Measurements from ENCODE around the gene GMDS. TPM values are rescaled to one million over a fixed set of nuclear protein-coding genes. Genes with fewer than 3 reads are reported as not detected.

GMDS gene
- total and polyA plus RNA-seq, 2 donors (not counting 3 experiments of a cell fraction or from before 2014, with no cell fraction given): 9.8 to 23.5 TPM

DNA sequence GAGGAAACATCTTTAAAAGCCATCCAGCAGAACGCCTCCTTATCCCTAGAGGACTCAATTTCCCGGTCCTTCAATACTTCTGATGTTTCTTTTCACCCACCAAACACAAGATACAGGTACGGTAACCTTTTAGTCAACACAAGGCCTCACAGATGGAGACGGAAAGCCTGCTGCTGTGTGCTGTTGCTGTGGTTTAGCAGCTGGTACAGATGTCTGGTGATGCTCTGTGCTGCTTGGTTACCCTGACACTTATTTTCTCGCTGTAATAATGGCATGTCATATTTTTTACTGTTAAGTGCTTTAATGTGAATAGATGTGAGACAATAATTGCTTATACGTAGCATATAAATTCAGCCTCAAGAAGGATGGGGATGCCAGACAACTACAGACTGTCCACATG, 25.3 kb downstream of the GMDS start:
- Histone ChIP-seq H2AFZ (ENCODE audit: low read depth, low read length) (no peak overlapping the region), H3K79me2 (ENCODE audit: control insufficient read depth, insufficient read depth, low read length) (peaks cover 2% of the 10 kb centered on the region), H3K27me3 (ENCODE audit: control insufficient read depth in 2 of 2, insufficient read depth in 2 of 2, low read length in 2 of 2) (no peaks in the 10 kb centered on the region), H3K27ac (ENCODE audit: insufficient read depth, low read depth, low read length) (no peak overlapping the region), H3K9me1 (replicated peaks; ENCODE audit: control insufficient read depth, extremely low read depth, insufficient read depth, low read length) (no peaks in the 10 kb centered on the region), H3K9me3 (replicated peaks; ENCODE audit: control insufficient read depth, insufficient read depth, low read length) (no peaks in the 10 kb centered on the region), H3K36me3 (ENCODE audit: control insufficient read depth in 2 of 2, extremely low read depth in 1 of 2, insufficient read depth in 2 of 2, low read length in 2 of 2) (no peaks in the 10 kb centered on the region), H3K9ac (replicated peaks; ENCODE audit: extremely low read depth, insufficient read depth, low read length) (no peak overlapping the region), H3K4me2 (ENCODE audit: insufficient read depth, low read length) (no peak overlapping the region), H3K4me1 (ENCODE audit: control insufficient read depth, extremely low read depth, insufficient read depth, low read length) (peaks cover 10% of the 10 kb centered on the region), H4K20me1 (replicated peaks; ENCODE audit: control insufficient read depth, extremely low read depth, insufficient read depth, low read length) (no peaks in the 10 kb centered on the region), H3K4me3 (replicated peaks in 1 of 3; ENCODE audit: insufficient read depth in 1 of 3, low read depth in 1 of 3, low read length in 3 of 3) (no peak overlapping the region)
- CTCF ChIA-PET: interaction anchor here (6.1 kb wide), 1 partner anchor 11 kb away, joined by 31 read pairs; no protein-coding TSS in a partner anchor
- no TSS peak for BruUV-seq (replicated peaks)
- FAIRE-seq (no peak), DNase-seq (ENCODE audit: low read depth, low spot score) (no peak)
- intact Hi-C loops (cut with micrococcal nuclease): no loop called here
- POLR2A ChIA-PET: no interaction called here
- TF ChIP-seq EZH2 (IDR thresholded peaks at IDR 0.05; ENCODE audit: borderline replicate concordance, low read depth, low read length, severe bottlenecking) (no peak), POLR2A (IDR thresholded peaks at IDR 0.05; ENCODE audit: low read depth, low read length) (no peak), MYC (IDR thresholded peaks at IDR 0.05; ENCODE audit: low read depth, low read length) (no peak), JUN (IDR thresholded peaks at IDR 0.05; ENCODE audit: borderline replicate concordance, insufficient read depth, insufficient read length, low read depth) (no peak), GATA2 (IDR thresholded peaks at IDR 0.05; ENCODE audit: insufficient read depth, insufficient read length, low read depth, low read length) (no peak), POLR2AphosphoS5 (IDR thresholded peaks at IDR 0.05; ENCODE audit: insufficient read depth, low read depth, low read length) (no peak)
- TF ChIP-seq, protein P1, sequence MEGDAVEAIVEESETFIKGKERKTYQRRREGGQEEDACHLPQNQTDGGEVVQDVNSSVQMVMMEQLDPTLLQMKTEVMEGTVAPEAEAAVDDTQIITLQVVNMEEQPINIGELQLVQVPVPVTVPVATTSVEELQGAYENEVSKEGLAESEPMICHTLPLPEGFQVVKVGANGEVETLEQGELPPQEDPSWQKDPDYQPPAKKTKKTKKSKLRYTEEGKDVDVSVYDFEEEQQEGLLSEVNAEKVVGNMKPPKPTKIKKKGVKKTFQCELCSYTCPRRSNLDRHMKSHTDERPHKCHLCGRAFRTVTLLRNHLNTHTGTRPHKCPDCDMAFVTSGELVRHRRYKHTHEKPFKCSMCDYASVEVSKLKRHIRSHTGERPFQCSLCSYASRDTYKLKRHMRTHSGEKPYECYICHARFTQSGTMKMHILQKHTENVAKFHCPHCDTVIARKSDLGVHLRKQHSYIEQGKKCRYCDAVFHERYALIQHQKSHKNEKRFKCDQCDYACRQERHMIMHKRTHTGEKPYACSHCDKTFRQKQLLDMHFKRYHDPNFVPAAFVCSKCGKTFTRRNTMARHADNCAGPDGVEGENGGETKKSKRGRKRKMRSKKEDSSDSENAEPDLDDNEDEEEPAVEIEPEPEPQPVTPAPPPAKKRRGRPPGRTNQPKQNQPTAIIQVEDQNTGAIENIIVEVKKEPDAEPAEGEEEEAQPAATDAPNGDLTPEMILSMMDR (IDR thresholded peaks at IDR 0.05; ENCODE audit: extremely low read depth in 1 of 2, insufficient read depth in 1 of 2, low read depth in 1 of 2, low read length in 2 of 2): no peak
- TF ChIP-seq, protein P2, sequence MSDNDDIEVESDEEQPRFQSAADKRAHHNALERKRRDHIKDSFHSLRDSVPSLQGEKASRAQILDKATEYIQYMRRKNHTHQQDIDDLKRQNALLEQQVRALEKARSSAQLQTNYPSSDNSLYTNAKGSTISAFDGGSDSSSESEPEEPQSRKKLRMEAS (IDR thresholded peaks at IDR 0.05; ENCODE audit: insufficient read depth, insufficient read length): no peak
- dilution Hi-C loops (cut with MboI; ENCODE audit: extremely low pct_ligation_motif_present, low sequenced_read_pairs): no loop called here

All from endothelial cell of umbilical vein (primary cell).